Fibroblast of gingiva (primary cell): ENCODE results near the gene SLFN11.
"Not testable (repeated sequence)": the region's sequence is repeated elsewhere in the genome, so short reads cannot be mapped to it uniquely, and the experiment has no call there.

ENCODE experiments used
- DNase-seq: peaks from one replicate; pipeline ENCODE4 v3.0.0-alpha.2; 2011; ENCODE audit warnings: low read depth

Gene SLFN11, protein sequence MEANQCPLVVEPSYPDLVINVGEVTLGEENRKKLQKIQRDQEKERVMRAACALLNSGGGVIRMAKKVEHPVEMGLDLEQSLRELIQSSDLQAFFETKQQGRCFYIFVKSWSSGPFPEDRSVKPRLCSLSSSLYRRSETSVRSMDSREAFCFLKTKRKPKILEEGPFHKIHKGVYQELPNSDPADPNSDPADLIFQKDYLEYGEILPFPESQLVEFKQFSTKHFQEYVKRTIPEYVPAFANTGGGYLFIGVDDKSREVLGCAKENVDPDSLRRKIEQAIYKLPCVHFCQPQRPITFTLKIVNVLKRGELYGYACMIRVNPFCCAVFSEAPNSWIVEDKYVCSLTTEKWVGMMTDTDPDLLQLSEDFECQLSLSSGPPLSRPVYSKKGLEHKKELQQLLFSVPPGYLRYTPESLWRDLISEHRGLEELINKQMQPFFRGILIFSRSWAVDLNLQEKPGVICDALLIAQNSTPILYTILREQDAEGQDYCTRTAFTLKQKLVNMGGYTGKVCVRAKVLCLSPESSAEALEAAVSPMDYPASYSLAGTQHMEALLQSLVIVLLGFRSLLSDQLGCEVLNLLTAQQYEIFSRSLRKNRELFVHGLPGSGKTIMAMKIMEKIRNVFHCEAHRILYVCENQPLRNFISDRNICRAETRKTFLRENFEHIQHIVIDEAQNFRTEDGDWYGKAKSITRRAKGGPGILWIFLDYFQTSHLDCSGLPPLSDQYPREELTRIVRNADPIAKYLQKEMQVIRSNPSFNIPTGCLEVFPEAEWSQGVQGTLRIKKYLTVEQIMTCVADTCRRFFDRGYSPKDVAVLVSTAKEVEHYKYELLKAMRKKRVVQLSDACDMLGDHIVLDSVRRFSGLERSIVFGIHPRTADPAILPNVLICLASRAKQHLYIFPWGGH

DNA sequence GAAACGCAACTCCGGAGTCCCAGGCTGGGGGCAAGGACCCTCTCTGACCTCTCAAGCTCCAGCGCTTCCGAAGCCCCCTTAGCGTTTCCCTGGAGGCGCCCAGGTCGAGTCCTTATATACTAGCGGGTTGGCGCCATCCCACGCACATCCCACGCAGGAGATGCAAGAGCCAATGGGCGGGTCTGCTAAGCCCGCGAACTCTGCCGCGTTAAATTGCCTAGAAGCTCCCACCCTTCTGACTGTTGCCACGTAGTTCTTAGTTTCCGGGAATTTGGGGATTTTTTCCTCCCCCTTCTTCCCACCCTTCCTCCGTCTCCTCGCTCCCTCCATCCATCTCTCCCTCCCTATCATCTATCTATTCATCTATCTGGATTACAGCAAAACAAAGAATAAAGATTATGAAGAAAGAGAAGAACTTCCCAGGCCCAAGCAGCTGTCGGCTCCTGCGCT, at the start of gene SLFN11:
Gene SLFN11, minus strand, starts transcription at position 88 of the 450 bp plus-strand sequence. CDS start 9,814 bp downstream, outside the sequence.
- peak; percentile 97 for DNase-seq

DNA sequence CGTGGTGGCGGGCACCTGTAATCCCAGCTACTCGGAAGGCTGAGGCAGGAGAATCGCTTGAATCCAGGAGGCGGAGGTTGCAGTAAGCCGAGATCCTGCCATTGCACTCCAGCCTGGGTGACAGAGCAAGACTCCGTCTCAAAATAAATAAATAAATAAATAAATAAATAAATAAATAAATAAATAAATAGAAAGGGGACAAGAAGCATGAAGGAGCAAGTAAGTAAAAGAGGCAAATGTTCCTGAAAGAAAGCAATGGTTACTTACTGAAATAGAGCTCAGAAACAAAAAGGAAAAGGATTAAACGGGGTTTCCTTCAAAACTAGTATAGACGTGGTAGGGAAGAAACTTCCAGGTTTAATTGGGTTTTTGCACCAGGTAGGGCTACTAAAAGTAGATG, 47.6 kb upstream of the SLFN11 start:
- DNase-seq, result not testable (repeated sequence)

DNA sequence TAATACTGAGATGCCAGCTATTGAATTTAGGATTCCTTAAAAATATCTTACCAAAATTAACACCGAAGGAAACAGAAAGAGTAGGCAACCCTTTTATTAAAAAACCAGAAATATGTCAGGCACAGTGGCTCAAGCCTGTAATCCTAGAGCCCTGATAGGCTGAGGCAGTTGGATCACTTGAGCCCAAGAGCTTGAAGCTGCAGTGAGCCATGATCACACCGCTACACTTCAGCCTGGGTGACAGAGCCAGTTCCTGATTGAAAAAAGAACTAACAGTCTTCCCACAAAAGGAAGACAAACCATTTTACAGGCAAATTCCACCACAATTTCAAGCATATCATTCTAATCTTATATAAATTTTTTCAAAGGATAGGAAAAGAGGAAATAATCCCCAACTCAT, 43.2 kb upstream of the SLFN11 start:
- no peak for DNase-seq

DNA sequence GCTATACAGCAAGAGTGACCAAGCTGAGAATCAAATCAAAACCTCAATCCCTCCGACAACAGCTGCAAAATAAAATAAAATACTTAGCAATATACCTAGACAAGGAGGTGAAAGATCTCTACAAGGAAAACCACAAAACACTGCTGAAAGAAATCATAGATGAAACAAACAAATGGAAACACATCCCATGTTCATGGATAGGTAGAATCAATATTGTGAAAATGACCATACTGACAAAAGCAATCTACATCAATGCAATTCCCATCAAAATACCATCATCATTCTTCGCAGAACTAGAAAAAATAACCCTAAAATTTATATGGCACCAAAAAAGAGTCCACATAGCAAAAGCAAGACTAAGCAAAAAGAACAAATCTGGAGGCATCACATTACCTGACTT, 41.3 kb upstream of the SLFN11 start:
- DNase-seq, result not testable (repeated sequence)

DNA sequence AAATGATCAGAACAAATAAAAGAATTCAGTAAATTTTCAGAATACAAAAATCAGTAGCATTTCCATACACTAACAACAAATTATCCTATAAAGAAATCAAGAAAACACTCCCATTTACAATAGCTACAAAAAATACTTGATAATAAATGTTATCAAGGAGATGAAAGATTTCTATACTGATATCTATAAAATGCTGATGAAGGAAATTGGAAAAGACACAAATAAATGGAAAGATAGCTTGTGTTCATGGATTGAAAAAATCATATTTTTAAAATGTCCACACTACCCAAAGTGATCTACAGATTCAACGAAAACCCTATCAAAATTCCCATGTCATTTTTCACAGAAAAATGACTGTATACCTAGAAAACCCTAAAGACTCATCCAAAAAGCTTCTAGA, 40.8 kb upstream of the SLFN11 start:
- DNase-seq, result no peak

DNA sequence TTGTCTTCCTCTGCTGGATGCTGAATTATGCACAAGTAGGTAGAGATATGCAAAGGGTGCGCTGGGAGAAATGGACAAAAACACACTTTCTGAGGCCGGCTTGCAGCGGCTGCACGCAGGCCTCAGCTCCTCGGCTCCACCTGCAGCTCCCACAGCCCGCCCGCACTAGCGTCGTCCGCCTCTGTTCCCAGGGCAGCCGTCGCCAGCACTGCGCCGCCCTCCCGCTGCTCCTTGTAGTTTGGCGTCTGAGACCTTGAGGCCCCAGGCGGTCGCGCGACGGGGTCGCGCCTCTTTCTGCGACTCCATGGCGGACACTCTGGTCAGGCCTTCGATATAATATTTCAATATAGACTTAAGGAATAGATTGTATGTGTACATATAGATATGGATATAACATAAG, 34.1 kb upstream of the SLFN11 start:
- DNase-seq, result no peak

DNA sequence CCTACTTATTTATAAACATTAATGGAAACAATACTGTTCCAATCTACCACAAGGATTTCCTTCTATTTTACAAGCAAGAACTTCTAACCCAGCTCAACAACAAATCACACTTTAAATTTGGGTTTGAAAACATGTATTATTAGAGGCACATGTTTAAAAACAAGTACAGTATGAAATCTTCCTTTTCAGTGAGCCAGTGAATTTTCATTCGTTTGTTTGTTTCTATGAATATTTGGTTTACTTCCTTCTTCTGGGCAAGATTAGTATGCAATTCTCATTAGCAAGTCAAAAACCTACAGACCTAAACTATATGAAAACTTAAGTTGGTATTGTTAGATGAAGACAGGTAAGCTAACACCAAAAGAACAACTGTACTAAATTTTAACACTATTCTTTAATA, 33.1 kb upstream of the SLFN11 start:
- DNase-seq, result no peak

DNA sequence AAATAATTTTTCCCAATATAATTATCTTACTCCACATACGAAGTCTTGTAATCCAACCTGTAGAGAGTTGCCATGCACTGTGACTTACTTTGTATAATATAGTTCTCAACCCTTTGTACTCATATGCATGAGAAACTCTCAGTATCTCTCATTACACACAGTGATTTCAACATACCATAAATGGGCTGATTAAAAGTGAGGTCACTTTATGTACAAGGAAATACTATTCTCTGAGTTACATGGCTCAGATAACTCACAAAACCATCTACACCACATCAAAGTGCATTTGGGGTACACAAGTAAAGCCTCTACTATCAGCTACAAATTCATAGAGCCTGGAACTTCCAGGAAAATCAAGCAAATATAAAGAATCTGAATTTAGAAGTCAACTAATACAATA, 30.9 kb upstream of the SLFN11 start:
- no peak for DNase-seq

DNA sequence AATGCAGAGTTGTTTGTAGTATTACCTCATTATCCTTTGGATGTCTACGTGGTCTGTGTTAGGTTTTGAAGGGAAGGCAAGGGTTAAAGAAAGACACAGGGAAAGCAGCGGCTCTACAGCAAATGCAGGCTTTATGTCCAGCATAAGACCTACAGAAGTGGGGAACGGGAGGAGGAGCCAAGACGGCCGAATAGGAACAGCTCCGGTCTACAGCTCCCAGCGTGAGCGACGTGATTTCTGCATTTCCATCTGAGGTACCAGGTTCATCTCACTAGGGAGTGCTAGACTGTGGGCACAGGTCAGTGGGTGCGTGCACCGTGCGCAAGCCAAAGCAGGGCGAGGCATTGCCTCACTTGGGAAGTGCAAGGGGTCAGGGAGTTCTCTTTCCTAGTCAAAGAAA, 20.4 kb upstream of the SLFN11 start:
- not testable (repeated sequence) for DNase-seq

DNA sequence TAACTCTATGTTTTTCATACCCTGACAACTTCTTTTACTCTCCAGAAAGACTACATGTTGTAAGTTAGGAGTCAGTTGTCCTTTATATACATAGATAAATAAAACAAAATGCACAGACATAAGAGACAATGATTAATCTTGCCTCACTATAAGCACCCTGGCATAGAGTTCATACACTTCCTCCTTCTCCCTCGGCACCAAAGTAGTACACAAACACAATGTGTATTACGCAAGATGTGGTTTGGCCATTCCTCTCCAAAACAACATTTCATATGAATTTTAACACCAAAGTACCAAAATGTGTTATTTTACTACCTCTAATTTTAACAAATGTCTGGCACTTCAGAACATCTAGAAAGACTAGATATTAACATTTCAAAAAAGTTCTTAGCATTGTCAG, 17.2 kb upstream of the SLFN11 start:
- DNase-seq, result peak; percentile 26

DNA sequence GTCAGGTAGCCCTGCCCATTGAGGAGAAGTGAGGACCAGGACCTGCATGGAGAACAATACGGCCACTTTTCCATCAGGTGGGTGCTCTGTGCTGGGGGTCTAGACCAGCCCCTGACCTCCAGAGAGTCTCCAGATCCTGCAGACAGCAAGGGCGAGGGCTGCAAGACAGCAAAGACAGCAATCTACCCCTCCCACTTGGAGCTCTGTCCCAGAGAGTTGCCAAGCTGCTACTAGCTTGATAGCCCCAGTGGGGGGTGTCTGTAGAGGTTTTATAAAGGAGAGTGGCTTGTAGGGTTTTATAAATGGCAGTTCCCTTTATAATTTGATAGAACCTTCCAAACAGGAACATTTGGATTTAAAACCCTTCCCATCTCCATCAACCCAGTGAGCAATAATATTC, 16.7 kb upstream of the SLFN11 start:
- DNase-seq, result no peak

DNA sequence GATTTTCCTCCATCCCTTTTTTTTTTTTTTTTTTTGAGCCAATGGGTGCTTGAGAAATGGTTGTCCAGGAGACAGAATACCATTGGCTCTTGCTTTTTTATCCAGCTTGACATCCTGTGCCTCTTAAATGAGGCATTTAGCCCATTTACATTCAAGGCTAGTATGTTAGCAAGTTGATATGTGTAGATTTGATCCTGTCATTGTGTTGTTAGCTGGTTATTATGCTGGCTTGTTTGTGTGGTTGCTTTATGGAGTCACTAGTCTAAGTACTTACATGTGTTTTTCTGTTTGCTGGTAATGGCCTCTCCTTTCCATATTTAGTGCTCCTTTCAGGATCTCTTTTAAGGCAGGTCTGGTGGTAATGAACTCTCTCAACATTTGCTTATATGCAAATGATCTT, 14.1 kb upstream of the SLFN11 start:
- no peak for DNase-seq

DNA sequence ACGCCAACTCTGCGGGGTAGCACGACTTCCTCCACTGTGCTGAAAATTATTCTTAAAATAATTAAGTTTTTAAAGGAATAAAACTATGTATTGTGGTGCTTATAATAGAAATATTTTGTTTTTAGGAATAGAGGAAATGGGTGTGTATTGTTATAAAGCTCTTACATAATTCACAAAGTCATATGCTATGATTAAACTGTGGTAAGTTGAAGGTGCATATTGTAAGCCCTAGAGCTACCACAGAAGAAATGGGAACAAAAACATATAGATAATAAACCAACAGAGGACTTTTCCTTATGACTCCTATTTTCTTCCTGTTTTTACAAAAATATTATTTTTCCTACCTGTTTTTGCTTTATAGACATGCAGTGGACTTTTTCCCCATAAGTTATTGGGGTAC, 4.3 kb upstream of the SLFN11 start:
- DNase-seq, result no peak

DNA sequence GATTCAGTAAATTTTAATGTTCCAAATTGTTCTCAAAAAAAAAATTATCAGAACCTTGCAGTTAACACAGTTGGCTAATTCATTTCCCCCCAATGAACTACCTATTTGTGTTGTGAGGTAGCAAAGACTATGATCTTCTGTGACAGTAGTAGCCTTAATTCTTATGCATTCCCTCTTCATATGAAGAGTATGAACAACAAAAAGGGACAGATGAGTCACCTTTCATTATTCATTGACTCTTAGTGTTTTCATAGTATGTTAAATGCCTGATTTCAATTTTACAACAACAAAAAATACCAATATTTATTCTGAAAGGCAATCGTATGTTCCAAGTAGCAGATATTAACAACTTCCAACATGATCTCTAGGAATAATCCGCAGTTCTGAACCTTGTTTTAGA, 3.6 kb upstream of the SLFN11 start:
- DNase-seq, result no peak

DNA sequence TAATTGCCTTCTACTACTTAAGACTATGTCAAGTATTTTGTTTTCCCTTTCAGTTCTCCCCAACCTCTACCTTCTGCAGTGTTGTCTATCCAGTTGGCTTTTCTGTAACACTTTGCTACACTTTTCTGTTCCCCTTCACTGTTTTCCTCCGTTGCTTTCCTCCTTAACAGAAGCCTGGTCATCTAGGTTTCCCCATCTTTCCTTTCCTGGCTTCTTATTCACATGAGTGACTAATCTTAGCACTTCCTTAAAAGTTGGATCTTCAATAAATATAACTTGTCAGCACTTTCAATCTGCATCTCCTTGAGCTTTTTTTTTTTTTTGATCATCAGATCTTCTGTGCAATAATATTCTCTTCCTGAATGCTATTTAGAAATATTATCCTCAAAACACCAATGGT, 2.8 kb upstream of the SLFN11 start:
- DNase-seq, result peak; percentile 9

DNA sequence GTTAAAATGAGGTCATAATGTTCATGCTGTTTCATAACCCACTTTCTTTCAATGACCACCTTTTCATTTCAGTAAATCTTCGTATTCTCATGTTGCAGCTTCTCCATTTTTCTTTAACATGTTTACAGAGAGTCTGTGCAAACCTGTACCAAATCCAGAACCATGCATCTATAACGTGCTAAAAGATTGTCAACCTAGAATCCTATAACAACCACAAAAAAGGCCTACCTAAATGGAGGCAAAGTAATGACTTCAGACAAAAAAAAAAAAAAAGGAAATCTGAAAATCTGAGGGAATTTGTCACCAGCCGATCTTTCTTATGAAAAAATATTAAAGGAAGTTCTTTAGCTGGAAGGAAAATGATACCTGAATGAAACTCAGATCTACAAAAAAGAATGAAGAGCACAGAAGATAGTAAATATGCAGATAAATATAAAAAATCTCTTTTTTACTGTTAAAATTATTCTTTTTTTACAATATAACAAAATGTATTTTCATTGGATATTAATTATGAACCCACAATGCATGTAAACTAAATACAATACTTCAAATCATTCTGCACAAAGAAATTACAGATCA, 1.4 kb upstream of the SLFN11 start:
- no peak for DNase-seq

DNA sequence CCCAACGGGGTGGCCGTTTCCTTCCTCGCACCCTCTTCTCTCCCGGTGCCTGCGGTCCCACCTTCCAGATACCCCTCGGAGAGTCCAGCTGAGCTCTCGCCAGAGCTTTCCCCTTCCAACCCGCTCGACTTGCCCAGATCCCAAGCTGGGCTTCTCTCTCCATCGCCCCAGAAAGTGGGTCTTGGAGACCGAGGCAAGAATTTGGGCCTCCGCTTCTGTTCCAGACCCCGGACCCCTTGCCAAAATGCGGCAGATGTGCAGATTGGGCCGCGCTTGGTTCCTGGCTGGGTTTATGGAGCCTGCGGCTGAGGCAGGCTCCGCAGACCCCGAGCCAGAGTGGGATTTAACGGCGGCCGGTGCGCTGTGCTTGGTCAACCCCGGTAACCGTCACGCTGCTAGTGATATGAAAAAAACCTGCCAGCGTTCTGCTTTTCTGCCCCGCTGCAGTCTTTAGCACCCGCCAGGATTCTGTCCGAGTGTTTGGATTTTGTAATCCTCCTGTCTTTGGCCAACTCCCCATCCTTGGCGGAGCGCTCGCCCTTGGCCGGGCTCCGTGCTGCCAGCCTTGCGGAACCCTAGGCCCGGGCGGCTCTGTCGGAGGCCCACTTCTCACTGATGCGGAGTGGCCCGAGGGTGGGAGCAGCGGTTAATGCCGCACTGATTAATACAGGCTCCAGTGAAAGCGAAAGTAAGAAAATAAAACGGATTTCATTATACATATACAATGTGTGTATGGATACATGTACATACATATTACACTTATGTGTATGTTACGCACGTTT, 754 bp upstream of the SLFN11 start:
- DNase-seq, result peak; percentile 88

DNA sequence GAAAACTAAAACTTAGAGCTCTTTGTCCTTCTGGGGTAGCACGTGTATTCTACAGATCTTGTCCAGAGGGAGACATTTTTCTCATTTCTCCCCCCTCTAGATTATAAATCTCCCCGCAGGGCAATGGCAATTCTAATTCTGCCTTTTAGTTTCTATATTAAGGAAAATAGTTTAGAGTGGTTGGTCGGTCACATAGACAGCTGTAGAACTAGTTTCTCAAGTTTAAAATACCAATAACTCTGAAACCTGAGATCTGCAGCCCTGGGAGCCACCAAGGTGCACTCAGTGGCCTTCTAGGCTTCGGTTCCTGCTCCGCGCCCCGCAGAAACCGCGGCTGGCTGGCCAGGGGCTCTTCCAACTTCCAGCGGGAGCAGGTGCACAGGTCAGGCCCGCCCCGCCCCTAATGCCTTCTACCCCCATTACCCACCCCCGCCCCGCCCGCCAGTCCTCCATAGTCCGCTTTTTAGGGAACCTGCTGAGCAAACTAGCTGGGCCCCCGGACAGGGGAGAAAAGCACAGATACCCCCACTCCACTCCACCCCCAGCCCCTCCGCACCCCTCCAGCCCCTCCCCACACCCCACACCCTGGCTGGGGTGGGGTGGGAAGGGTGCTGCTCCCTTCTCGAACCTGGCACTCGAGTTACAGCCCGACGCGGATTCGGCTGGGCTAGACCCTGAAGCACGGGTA, 431 bp downstream of the SLFN11 start:
- DNase-seq, result no peak

DNA sequence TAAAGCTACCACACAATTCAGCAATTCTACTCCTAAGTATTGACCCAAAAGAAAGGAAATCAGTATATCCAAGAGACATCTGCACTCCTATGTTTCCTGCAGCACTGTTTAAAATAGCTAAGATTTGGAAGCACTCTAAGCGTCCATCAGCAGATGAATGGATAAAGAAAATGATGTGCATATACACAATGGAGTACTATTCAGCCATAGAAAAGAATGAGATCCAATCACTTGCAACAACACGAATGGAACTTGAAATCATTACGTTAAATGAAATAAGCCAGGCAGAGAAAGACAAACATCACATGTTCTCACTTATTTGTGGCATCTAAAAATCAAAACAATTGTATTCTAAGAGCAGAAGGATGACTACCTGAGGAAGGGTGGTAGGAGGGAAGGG, 1.5 kb downstream of the SLFN11 start:
- DNase-seq, result no peak

DNA sequence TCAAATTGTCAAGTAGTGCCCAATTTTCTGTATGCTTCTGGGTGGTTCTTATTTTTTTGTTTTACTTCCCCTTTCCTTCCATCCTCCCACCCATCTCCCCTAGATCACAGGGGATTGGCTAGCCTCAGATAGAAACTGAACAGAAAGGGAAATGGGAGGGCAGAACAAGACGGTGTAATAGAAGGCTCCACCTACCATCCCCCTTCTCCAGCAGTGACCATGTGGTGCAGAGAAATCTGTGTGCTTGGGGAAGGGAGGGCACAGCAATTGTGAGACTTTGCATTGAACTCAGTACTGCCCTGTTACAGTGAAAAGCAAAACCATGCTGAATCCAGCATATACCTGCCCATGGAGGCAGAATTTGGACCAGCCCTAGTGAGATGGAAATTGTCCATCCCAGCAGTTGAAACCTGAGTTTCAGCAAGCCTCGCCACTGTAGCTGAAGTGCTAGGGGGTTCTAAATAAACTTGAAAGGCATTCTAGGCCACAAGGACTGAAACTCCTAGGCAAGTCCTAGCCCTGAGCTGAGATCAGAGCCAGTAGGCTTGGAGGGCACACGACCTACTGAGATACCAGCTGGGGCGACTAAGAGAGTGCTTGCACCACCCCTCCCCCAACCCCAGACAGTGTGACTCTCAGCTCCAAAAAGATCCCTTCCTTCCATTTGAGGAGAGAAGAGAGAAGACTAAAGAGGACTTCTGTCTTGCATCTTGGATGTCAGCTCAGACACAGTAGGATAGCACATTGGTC, 5.2 kb downstream of the SLFN11 start:
- DNase-seq, result peak; percentile 18

DNA sequence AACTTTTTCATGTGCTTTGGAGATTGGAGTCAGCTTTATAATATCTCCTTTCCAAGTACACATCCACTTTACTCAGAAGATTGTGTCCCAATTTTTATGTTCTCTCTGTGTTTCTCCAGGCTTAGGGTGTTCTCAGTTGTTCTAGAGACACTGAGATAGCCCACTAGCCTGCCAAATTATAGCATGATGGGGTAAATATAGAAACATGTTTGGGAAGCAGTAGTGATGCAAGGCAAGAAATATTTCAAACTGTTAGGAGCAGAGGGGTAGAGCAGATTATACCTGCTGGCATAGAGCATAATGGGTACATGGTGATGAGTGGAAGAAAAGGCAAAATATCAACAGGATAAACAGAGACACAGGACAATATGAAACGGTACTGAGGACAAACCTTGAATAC, 12.4 kb downstream of the SLFN11 start:
- DNase-seq, result peak; percentile 12
